H1 (cell line): ENCODE measurements around the gene SAMM50. TPM values are rescaled to one million over a fixed set of nuclear protein-coding genes. Genes with fewer than 3 reads are reported as not detected.

Experiments
- BACH1 ChIP-seq: IDR thresholded peaks from 2 replicates; pipeline ENCODE4 v1.6.1; 2012; ENCODE audit warnings: low read length, improper control_type of control experiment
- HDAC6 ChIP-seq: IDR thresholded peaks from one replicate; pipeline ENCODE4 v1.7.1; 2012; ENCODE audit warnings: low read depth, mild to moderate bottlenecking, inconsistent platforms, low read length, moderate library complexity
- POU5F1 ChIP-seq: IDR thresholded peaks from 2 replicates; pipeline ENCODE4 v1.6.1; 2011; ENCODE audit warnings: low read depth, mild to moderate bottlenecking, low read length, moderate library complexity
- RNF2 ChIP-seq: fragments of 200-900, 300-1000 bp; sonication (generic); IDR thresholded peaks from 2 replicates; pipeline ENCODE4 v1.7.1; 2016; ENCODE audit warnings: borderline replicate concordance, low read depth, mild to moderate bottlenecking, antibody characterized with exemption, low read length; ENCODE audit not compliant: poor library complexity, severe bottlenecking; ENCODE audit errors: missing control alignments
- polyA plus RNA-seq, 7 experiments: library from polyadenylated mRNA; depleted of rRNA in 3 of 7; stranded (reverse) in 5 of 7; unstranded in 2 of 7; fragments of >200 nt in 5 of 7; fragments of 200-250 nt in 2 of 7; gene quantifications; 1 replicate in 5 of 7; 2 replicates in 1 of 7; 4 replicates in 1 of 7; pipeline versions ENCODE4 v1.2.1 to v1.2.3, GENCODE V29; 2011 to 2013; ENCODE audit warnings: missing spikeins in 2 of 7, mixed read lengths in 2 of 7
- total RNA-seq: library from RNA; stranded (reverse); fragmentation: NEBNext Ultra II Directional; extraction: Animal tissue kit (Norgen Biotek cat#: 25700); gene quantifications from 2 replicates; pipeline ENCODE4 v1.2.1, GENCODE V29; 2021
- TF ChIP-seq, protein P1 (sequence below): fragments of 300-600 bp; sonication (generic); IDR thresholded peaks from 2 replicates; pipeline ENCODE4 v1.7.1; 2012; ENCODE audit warnings: low read length, moderate library complexity, mild to moderate bottlenecking, inconsistent platforms; ENCODE audit not compliant: insufficient replicate concordance

The SAMM50 gene
- total and polyA plus RNA-seq, 2 of the 8 experiments (the other 6 are each of a cell fraction or from before 2014, with no cell fraction given) = 45.4 to 70.3 TPM

DNA sequence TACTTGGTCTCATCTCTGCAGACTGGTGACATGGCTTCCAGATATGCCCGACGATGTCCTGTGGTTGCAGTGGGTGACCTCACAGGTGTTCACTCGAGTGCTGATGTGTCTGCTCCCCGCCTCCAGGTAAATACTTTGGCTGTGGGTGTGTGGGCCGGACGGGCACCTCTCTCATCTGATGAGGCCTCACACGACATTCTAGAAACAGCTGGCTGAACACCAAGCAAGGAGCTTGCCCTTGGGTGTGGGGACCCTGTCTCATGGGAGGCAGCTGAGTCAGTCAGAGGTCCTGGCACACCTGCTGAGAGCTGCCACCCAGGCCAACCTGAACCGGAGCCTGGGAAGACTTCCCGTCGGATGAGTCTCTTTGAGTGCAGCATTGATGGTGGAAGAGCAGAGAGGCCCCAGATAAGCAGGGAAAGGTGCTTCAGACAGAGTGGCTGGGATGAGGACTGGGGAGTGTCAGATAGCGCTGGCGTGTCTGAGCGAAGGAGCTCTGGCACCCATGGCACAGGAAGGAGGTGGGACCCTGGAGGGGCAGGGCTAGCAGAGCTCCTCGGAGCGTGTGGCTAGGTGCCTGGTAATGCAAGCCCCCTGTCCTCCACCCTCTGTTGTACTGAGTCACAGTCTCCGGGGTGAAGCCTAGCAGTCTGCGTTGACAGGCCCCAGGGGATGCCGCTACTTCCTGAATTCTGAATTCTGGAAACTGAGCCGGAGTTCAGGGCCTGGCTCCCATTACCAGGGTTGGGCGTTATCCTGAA lies 10.4 kb upstream of the SAMM50 start (continued):
- TF ChIP-seq, protein P1, sequence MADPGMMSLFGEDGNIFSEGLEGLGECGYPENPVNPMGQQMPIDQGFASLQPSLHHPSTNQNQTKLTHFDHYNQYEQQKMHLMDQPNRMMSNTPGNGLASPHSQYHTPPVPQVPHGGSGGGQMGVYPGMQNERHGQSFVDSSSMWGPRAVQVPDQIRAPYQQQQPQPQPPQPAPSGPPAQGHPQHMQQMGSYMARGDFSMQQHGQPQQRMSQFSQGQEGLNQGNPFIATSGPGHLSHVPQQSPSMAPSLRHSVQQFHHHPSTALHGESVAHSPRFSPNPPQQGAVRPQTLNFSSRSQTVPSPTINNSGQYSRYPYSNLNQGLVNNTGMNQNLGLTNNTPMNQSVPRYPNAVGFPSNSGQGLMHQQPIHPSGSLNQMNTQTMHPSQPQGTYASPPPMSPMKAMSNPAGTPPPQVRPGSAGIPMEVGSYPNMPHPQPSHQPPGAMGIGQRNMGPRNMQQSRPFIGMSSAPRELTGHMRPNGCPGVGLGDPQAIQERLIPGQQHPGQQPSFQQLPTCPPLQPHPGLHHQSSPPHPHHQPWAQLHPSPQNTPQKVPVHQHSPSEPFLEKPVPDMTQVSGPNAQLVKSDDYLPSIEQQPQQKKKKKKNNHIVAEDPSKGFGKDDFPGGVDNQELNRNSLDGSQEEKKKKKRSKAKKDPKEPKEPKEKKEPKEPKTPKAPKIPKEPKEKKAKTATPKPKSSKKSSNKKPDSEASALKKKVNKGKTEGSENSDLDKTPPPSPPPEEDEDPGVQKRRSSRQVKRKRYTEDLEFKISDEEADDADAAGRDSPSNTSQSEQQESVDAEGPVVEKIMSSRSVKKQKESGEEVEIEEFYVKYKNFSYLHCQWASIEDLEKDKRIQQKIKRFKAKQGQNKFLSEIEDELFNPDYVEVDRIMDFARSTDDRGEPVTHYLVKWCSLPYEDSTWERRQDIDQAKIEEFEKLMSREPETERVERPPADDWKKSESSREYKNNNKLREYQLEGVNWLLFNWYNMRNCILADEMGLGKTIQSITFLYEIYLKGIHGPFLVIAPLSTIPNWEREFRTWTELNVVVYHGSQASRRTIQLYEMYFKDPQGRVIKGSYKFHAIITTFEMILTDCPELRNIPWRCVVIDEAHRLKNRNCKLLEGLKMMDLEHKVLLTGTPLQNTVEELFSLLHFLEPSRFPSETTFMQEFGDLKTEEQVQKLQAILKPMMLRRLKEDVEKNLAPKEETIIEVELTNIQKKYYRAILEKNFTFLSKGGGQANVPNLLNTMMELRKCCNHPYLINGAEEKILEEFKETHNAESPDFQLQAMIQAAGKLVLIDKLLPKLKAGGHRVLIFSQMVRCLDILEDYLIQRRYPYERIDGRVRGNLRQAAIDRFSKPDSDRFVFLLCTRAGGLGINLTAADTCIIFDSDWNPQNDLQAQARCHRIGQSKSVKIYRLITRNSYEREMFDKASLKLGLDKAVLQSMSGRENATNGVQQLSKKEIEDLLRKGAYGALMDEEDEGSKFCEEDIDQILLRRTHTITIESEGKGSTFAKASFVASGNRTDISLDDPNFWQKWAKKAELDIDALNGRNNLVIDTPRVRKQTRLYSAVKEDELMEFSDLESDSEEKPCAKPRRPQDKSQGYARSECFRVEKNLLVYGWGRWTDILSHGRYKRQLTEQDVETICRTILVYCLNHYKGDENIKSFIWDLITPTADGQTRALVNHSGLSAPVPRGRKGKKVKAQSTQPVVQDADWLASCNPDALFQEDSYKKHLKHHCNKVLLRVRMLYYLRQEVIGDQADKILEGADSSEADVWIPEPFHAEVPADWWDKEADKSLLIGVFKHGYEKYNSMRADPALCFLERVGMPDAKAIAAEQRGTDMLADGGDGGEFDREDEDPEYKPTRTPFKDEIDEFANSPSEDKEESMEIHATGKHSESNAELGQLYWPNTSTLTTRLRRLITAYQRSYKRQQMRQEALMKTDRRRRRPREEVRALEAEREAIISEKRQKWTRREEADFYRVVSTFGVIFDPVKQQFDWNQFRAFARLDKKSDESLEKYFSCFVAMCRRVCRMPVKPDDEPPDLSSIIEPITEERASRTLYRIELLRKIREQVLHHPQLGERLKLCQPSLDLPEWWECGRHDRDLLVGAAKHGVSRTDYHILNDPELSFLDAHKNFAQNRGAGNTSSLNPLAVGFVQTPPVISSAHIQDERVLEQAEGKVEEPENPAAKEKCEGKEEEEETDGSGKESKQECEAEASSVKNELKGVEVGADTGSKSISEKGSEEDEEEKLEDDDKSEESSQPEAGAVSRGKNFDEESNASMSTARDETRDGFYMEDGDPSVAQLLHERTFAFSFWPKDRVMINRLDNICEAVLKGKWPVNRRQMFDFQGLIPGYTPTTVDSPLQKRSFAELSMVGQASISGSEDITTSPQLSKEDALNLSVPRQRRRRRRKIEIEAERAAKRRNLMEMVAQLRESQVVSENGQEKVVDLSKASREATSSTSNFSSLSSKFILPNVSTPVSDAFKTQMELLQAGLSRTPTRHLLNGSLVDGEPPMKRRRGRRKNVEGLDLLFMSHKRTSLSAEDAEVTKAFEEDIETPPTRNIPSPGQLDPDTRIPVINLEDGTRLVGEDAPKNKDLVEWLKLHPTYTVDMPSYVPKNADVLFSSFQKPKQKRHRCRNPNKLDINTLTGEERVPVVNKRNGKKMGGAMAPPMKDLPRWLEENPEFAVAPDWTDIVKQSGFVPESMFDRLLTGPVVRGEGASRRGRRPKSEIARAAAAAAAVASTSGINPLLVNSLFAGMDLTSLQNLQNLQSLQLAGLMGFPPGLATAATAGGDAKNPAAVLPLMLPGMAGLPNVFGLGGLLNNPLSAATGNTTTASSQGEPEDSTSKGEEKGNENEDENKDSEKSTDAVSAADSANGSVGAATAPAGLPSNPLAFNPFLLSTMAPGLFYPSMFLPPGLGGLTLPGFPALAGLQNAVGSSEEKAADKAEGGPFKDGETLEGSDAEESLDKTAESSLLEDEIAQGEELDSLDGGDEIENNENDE = no peak
- TF ChIP-seq RNF2 (no peak), HDAC6 (no peak), POU5F1 (no peak), BACH1 (no peak)
